GM18870 (cell line): Measurements from ENCODE around the gene ANKRD55.
"Not testable (repeated sequence)": the region's sequence is repeated elsewhere in the genome, so short reads cannot be mapped to it uniquely, and the experiment has no call there.

Source experiments
- ATAC-seq: cut with Tn5 transposase; IDR thresholded peaks from one replicate; pipeline ENCODE4 v1.9.1; 2021; ENCODE audit warnings: moderate library complexity; ENCODE audit not compliant: unreplicated experiment

ANKRD55 gene

DNA sequence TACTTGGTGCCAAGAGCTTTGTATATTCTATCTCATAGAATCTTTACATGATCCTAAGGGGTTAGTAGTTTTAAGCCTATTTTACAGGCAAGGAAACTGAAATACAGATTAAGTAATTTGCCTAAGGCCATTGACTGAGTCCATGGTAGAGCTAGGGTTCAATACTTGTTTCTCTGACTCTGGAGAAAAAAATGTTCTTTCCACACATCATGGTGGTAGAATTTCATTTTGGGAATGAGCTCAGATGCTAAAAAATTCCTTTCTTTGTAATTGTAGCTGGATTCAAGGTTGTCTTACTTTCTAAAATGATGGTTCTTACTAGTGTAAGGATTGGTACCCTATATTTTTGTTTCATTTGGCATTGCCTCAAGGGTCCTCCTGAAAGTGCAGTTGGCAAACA, 86.0 kb downstream of the ANKRD55 start:
- no peak for ATAC-seq

DNA sequence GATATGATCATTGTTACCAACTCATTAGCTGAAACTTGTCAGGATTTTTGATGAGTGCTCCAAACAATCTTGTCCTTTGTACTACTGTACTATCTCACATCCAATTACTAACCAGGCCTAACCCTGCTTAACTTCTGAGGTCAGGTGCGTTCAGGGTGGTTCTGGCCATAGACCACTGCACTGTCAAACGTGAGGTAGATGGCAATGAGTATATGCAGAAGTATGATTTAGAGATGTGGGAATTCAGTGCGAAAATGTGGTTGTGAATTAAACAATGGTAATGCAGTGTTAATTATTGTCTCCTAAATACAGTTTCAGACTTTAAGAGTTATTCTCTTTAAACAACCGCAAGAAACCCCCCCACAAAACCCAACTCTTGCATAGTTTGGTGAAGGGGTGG, 86.5 kb downstream of the ANKRD55 start:
- no peak for ATAC-seq

DNA sequence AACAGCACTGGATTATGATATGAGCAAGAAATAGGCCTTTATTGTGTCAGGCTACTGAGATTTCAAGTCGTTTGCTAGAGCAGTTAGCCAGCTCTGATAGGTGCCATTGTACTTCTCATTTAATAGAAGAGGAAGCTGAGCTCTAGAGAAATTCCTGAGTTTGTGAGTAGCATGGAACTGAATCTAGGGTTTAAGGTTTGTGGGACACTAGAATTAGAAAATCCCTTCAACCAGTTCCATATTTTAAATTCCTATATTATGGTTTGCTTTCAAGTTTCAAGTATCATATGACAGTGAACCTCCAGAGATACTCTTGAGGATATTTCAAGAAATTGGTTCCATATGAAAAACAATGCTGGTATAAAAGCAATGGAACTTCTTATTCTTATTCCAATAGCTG, 87.6 kb downstream of the ANKRD55 start:
- ATAC-seq, result no peak

DNA sequence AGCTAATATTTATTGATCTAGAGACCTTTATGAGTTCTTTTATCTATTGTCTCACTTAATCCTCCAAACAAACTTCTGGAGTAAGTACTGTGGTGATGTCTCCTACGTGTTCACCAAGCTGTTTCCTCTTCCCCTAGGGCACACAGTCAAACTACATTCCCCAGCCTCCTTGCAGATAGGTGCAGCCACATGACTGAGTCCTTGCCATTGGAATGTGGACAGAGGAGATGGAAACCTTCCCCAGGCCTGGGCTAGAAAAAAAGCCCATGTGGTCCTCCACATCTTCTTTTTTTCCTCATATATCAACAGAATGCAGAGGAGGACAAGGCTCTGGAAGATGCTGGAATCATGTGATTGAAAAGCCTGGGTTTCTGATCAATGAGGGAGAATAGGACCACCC, 88.0 kb downstream of the ANKRD55 start:
- ATAC-seq, result no peak

DNA sequence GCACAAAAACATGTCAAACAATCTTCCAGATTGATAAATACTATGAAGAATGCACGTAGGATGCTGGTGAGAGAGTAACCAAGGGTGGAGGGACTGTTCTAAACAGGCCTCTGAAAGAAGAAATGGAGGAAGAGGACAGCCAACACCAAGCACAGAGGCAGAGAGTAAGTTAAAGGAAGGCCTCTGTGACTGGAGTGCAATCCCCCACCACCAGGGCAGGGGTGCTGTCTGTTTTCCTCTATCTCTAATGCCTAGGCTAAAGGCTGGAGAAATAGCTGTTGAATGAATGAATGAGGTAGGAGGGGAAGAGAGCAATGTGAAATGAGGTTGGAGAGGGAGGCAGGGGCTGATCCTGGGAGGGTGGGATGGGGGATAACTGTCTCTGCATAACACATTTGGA, 88.9 kb downstream of the ANKRD55 start:
- ATAC-seq, result no peak

DNA sequence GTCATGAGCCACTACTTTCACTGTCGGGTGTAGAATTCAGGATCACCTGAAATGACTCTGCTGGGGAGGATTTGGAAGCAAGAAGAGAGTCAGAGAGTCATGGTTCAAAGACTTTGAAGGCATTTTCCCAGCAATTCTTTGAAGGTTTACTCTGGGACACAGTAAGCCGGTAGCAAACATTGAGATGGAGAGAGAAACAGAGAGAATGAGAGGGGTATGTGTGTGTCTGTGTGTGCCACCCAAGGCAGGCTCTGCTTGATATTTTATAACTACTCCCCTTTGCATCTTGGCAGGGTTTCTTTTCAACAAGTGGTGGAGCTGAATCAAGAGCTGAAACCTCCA, 89.8 kb downstream of the ANKRD55 start:
- ATAC-seq, result no peak

DNA sequence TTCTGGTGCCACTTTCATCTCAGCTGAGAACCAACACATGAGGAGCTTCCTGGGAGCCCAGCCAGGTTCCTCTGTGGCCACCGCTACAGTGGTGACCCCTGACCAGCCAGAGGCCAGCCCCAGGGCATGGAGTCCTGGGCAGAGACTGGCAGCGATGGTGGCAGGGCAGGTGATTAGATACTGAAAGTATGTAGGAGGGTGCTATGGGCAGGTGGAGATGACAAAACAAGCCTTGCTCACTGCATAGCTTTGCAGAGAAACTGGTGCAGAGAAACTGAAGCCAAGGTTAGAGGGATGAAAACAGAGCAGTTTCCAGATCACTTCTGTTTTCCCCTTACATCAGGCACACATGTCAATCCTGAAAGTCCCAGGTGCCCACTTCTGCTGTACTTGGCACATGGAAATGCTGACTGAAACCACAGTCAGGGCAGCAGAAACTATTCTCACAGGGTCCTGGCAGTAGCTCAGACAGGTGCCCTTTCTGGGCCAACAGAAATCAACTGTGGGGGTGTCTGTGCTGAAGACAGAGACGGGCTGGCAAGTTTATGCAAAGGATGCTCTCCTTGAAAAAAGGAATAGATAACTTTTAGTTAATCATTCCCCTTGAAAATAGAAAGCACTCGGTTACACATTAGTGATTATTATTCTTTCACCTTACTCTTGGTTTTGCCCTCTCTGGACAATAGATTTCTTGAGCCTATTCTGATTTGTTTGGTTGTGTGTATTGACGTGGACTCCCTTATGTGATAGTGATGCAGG, 90.3 kb downstream of the ANKRD55 start:
- ATAC-seq, result peak; percentile 77

DNA sequence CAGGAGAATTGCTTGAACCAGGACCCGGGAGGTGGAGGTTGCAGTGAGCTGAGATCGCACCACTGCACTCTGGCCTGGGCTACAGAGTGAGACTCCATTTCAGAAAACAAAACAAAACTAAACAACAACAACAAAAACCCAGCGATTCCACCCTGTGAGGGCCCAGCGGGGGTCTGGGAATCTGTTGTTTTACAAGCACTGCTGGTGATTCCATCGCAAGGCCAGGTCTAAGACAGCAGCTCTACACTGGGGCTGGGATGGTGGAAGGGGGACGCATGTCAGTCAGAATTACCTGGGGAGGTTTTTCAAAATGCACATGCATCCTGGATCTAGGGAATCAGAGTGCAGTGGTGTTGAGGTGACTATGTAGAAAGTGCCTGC, 90.9 kb downstream of the ANKRD55 start:
- no peak for ATAC-seq

DNA sequence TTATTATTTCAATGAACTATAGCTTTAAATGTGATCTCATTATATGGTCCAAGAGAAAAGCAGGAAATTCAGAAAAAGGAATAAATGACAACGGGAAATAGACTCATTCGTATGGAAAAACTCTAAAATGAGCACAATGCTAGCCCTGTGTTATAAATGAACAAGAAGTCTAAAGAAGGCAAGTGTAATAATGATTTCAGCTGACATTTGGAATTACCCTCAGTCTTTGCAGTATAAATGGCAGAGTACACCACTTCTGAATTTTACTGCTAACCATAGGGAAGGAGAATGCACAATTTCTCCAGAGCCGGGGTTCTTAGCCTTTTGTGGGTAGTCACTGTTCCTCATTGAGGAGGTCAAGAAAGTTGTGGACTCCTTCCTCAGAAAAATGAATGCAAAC, 93.1 kb downstream of the ANKRD55 start:
- ATAC-seq, result no peak

DNA sequence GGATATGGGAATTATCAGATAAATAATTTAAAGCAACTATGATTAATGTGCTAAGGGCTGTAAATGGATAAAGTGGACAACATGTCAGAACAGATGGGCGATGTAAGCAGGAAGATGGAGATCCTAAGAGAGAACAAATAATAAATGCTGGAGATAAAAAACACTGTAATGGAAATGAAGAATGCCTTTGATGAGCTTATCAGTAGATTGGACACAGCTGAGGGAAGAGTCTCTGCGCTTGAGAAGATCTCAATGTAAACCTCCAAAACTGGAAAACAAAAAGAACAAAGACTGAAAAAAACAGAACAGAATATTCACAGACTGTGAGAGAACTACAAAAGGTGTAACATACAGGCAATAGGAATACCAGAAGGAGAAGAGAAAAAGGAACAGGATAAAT, 102.5 kb downstream of the ANKRD55 start:
- ATAC-seq, result no peak

DNA sequence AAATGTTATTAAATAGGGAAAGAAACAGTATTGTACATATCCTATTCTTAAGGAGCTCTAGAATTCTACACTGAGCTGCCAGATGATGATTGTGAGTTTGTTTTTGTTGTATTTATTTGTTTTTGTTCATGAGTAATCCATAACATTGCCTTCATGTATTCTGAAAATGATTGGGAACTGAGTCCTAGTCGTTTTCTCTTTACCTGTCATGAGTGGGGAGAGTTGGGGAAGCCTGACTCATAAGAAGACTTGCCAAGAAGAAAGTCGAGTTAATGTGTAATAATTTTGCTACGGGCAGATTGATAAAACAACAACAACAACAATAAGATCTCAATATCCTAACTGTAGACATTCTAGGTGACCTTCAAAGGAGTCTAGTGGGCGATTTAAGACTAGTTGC, 103.8 kb downstream of the ANKRD55 start:
- ATAC-seq, result no peak

DNA sequence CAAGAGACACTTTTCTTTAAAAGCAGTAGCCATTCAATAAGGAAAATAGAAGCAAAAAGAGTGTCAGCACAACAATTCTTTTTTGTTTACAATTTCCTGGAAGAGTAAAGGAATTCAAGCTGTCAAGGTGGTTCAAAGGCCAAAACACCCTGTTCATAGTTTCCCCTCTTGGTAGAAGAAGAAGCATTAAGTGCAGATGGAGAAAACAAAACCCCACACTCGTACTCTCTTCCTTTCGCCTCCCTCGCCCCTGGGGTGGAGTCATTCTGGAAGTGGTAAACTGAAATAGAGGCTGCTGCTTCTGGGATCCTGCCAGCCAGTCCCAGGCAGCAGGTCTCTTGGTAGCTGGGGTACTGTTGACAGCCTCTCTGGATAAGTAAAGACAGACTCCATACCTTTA, 105.0 kb downstream of the ANKRD55 start:
- ATAC-seq, result no peak

DNA sequence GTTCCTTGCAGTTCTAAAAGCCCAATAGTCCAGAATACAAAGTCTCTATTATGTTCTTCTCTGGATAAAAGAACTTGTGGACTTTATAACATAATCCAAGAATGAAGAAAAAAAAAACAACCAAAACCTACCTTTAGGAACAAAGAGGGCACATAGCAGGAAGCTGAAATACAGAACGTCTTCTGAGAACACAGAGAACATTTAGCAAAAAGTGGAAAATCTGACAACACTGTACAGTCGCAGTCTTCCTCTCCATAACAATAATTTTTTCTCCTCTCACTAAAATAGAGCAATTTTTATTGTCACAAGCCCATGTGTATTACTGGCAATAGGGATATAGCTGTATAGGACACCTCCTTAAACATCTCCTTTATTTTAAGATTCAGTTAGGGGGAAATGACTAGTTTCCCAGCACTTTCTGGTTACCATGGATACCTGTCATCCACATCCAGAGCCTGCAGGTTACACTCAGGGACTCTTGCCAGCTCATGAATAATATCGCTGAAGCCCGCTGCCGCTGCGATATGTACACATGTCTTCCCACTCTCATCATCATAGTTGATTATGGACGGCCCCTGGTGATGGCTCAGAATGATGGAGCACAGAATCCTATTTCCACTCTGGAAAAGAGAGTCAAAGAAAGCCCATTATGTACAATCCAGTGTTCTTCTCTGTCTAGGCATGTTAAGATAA, 106.5 kb downstream of the ANKRD55 start:
- no peak for ATAC-seq

DNA sequence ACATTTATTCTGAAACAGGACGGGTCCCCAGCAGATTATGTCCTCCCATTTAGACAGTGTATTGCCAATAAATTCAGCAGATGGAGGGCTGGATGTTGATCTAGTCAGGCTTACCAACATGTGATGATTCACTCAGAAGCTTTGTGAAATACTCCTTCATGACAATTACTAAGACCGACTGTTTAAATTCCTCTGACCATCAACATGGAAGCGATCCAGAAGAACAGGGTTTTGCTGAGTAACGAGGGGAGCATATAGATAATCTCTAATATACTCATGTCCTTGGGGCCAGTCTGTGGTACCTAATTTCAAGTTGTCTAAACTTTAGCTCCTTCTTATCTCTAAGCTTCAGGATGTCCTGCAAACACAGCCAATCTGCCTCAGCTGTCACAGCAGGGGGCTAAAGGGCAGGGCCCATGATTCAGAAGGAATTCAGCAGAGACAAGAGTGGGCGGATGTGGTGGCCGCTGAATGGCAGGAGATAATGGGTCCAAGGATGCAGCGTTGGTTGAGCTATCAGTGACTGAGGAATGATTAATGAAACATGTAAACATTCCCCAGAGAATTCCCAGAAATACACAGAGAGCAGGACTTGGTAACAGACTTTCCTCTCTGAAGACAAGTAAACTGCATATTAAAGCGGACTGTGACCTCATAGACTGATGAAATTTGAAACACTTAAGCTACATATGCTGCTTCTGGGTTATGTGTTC, 109.4 kb downstream of the ANKRD55 start:
- no peak for ATAC-seq

DNA sequence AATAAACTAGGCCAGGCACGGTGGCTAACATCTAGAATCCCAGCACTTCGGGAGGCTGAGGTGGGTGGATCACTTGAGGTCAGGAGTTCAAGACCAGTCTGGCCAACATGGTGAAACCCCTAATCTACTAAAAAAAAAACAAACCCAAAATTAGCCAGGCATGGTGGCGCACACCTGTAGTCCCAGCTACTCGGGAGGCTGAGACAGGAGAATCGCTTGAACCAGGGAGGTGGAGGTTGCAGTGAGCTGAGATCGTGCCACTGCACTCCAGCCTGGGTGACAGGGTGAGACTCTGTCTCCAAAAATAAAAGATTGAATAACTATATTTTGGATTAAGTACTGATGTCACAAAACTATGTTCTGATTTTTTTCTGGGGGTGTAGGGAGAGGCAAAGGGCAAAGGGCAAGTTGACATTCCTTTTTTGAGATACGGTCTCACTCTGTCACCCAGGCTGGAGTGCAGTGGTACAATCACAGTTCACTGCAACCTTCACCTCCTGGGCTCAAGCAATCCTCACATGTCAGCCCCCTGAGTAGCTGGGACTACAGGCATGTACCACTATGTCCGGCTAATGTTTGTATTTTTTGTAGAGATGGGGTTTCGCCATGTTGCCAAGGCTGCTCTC, 110.7 kb downstream of the ANKRD55 start:
- ATAC-seq, result not testable (repeated sequence)

DNA sequence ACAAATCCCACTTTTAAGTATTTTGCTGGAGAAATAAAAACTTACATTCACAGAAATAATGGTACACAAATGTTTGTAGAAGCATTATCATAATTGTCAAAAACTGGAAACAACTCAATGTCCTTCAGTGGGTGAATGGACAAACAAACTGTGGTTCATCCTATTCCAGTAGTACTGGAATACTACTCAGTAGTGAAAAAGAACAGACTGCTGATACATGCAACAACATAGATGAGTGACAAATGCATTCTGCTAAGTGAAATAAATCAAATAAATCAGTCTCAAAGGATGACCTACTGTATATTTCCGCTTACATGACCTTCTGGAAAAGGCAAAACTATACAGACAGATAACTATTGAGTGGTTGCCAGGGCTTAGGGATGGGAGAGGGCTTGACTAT, 114.1 kb downstream of the ANKRD55 start:
- ATAC-seq, result no peak

DNA sequence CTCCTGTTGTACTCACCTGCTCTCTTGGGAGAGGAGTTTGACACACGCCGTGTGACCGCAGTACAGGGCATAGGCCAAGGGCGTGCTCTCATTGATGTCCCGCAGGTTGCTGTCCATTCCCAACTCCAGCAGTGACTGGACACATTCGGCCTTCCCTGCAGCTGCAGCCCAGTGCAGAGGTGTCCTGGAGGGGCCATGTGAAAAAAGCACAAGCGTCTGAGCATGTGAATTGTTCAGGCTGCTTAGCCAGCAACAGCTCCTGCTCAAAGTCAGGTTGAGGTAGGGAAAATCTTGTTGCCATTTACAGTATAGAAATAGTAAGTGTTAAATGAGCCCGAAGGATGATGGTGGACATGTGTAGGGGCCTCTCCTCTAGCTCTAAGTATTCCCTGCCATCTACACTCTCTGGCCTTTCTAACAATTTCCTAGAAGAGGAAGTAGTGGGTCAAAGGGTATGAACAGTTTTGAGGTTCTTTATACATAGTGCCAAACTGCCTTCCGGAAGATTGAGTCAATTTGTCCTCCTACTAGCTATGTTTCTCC, 116.5 kb downstream of the ANKRD55 start:
- no peak for ATAC-seq

DNA sequence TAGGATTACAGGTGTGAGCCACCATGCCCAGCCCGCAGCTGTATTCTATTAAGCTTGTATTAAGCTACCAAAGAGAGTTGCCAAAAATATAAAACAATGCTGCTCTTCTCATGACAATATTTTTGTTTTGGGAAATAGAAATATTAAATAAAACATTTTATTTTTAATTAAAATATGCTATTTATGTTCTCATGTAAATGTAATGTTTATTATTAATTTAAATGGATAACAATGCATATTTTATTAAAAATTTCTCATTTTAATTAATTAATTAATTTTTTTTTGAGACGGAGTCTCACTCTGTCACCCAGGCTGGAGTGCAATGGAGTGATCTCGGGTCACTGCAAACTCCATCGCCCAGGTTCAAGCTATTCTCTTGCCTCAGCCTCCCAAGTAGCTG, 117.5 kb downstream of the ANKRD55 start:
- no peak for ATAC-seq

DNA sequence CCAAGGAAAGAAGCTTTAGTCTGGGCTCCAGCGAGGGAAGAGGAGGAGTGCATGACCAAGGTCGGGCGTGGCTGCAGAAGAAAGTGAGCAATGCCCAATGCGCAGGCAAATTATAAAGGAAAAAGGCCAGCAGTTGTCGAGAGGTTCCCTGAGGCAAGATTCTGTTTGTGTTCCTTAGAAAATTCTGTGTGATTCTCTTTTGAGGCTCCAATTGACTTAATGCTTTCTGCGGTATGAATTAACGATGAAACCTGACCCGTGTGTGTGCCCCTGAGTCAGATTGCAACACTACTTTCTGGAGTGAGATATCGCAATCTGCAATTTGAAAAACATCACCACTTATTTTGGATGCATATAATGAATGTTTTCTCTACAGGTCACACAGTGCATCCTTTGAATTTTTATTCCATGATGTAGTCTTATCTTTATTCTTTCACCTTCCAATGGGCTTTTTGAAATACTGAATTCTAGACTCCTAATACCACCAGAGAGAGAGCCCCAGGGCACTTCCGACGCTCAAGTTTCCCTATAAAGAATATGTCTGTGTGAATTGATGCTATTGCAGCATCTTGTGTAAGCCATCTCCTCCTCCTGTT, 120.5 kb downstream of the ANKRD55 start:
- no peak for ATAC-seq

DNA sequence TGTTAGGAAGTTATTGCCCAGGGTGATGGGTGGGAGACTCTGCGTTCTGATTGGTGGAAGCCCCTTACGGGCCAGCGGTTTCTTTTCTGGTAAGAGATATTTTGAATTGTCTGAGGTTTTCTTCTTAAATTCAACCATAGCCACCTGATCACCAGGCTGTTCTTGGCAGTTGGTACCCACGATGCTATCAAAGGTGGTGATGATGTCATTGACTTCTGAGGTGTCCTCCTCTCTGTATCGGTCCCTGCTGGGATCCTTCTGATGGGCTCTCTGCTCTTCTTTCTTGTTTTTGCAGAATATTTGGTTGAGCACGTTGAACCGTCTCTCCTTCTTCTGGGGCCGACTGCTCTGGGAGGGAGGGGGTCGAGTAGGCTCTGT, 121.7 kb downstream of the ANKRD55 start:
- no peak for ATAC-seq
